Small intestine (tissue), 7 donors: ENCODE results near the gene FHIT. TPM values are rescaled to one million over a fixed set of nuclear protein-coding genes. Genes with fewer than 3 reads are reported as not detected.
"Not testable (repeated sequence)": the region's sequence is repeated elsewhere in the genome, so short reads cannot be mapped to it uniquely, and the experiment has no call there.

ENCODE experiments used
- DNase-seq, 2 donors: peaks; one replicate each; pipeline versions ENCODE4 v3.0.0 to v3.0.0-alpha.2; 2013
- FAIRE-seq: peaks from 2 replicates; lab custom pipeline; 2012; peaks lifted over from hg19 to GRCh38; lab: Jason Lieb, UNC
- H3K27ac ChIP-seq, 3 donors: one replicate each; pipeline ENCODE4 v1.5.1; 2013; ENCODE audit warnings: low read length in 2 of 3, mild to moderate bottlenecking in 2 of 3, control low read depth in 1 of 3, inconsistent platforms in 1 of 3, low read depth in 1 of 3, moderate library complexity in 1 of 3
- H3K27me3 ChIP-seq, 3 donors: one replicate each; pipeline ENCODE4 v1.6.1; 2013; ENCODE audit warnings: low read length in 3 of 3, inconsistent platforms in 1 of 3; ENCODE audit not compliant: control insufficient read depth in 3 of 3, insufficient read depth in 3 of 3
- H3K36me3 ChIP-seq, 3 donors: one replicate each; pipeline ENCODE4 v1.6.1; 2013; ENCODE audit warnings: low read length in 3 of 3, inconsistent platforms in 1 of 3, low read depth in 1 of 3, mild to moderate bottlenecking in 1 of 3, moderate library complexity in 1 of 3; ENCODE audit not compliant: control insufficient read depth in 3 of 3, insufficient read depth in 2 of 3
- H3K4me1 ChIP-seq, 3 donors: one replicate each; pipeline ENCODE4 v1.6.1; 2013; ENCODE audit warnings: low read length in 2 of 3, inconsistent platforms in 1 of 3, low read depth in 1 of 3, mild to moderate bottlenecking in 1 of 3, moderate library complexity in 1 of 3; ENCODE audit not compliant: control insufficient read depth in 3 of 3, insufficient read depth in 2 of 3
- H3K4me3 ChIP-seq, 3 donors: one replicate each; pipeline ENCODE4 v1.5.1; 2013; ENCODE audit warnings: low read length in 3 of 3, control low read depth in 1 of 3, inconsistent platforms in 1 of 3, low read depth in 1 of 3, mild to moderate bottlenecking in 1 of 3, moderate library complexity in 1 of 3
- H3K9me3 ChIP-seq, 2 donors: one replicate each; pipeline ENCODE4 v1.6.1; 2013; ENCODE audit warnings: low read depth in 1 of 2, low read length in 1 of 2; ENCODE audit not compliant: control insufficient read depth in 2 of 2, insufficient read depth in 1 of 2
- WGBS, 3 donors: extraction: QIAGEN DNeasy Blood & Tissue Kit; methylation state at CpG; one replicate each; pipeline ENCODE4 v1.1.7; 2013; 5-methylcytosine and 5-hydroxymethylcytosine counted together
- polyA plus RNA-seq, 4 donors: library from polyadenylated mRNA; stranded (reverse) in 3 of 4; unstranded in 1 of 4; fragments of 200-250 nt in 3 of 4; fragments of 120-200 nt in 1 of 4; gene quantifications; one replicate each; pipeline versions ENCODE4 v1.2.1 to v1.2.3, GENCODE V29; 2013
- donor health status: healthy with polysubstance abuse.
- donor health status: control.
- donor health status: control.
- donor health status: Bipolar disorder and iron deficiency.
- donor health status: healthy.

FHIT gene
- polyA plus RNA-seq, 4 donors, result 4.4 to 30.4 (median 7.0) TPM

- no peak for DNase-seq
- no peak for FAIRE-seq
- WGBS, 3 donors, result 81 to 95% (median 83%) methylated on average over 2 of the region's 2 CpGs
Observed at GRCh38 chr3:60549863-60550262, 701.4 kb downstream of the FHIT start.

DNA sequence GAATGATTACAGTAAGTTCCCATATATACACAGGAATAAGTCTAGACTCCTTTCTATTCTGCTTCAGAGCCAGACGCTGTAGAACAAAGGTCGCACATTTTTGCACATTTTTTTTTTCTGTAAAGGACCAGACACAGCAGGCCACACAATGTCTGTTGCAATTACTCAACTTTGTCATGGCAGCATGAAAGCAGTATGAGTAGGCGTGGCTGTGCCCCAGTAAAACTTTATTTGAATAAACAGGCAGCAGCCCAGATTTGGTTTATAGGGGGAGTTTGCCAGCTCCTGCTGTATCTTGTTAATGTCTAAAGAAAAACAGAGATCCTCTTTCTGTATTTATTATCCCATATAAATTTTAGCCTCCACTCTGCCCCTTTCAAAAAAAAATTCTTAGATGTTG is 708.3 kb downstream of the FHIT start:
- DNase-seq, result no peak
- no peaks in the 10 kb centered on the region for H3K9me3 ChIP-seq
- FAIRE-seq, result no peak
- H3K4me1 ChIP-seq, result no peaks in the 10 kb centered on the region
- WGBS, 3 donors, result 67 to 91% (median 84%) methylated on average over 3 of the region's 3 CpGs
- H3K27ac ChIP-seq, result no peak overlapping the region
- H3K4me3 ChIP-seq, result no peak overlapping the region
- no peaks in the 10 kb centered on the region for H3K27me3 ChIP-seq
- no peaks in the 10 kb centered on the region for H3K36me3 ChIP-seq

More at GRCh38 chr3:60549863-60550262, 701.4 kb downstream of the FHIT start:
- Histone ChIP-seq H3K27ac (no peak overlapping the region), H3K36me3 (no peaks in the 10 kb centered on the region), H3K27me3 (no peaks in the 10 kb centered on the region), H3K9me3 (no peaks in the 10 kb centered on the region), H3K4me1 (no peaks in the 10 kb centered on the region), H3K4me3 (no peak overlapping the region)

- not testable (repeated sequence) for H3K27me3 ChIP-seq, H3K36me3 ChIP-seq, DNase-seq, H3K4me1 ChIP-seq, FAIRE-seq, H3K9me3 ChIP-seq, H3K27ac ChIP-seq, H3K4me3 ChIP-seq
- WGBS, 3 donors, result 88 to 96% (median 94%) methylated on average over 2 of the region's 2 CpGs
Observed at GRCh38 chr3:60539394-60539793, 711.9 kb downstream of the FHIT start.

DNA sequence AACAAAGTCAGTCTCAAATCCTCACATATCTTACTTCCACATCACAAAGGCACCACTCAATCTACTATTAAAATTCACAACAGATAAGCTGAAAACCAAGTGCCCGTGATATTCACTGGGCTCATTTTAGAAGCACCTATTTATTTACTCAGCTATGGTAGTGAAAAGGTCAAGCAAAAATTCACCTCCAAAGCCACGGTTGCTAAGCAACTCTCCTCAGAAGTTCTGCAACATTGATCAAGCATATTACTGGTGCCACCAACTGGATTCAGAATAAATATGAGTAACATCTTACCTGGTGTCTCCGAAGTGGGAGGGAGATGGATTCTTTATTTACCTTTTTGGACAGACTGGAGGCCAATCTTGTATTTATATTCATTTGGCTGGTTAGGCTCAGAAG is 714.8 kb downstream of the FHIT start:
- WGBS, 3 donors, result 68 to 73% (median 70%) methylated on average over 3 of the region's 3 CpGs
- H3K27ac ChIP-seq, result no peak overlapping the region
- no peak for FAIRE-seq
- no peaks in the 10 kb centered on the region for H3K36me3 ChIP-seq
- H3K27me3 ChIP-seq, result no peaks in the 10 kb centered on the region
- H3K9me3 ChIP-seq, result no peaks in the 10 kb centered on the region
- DNase-seq, result peak in 1 of 2 donors; percentile 2
- H3K4me3 ChIP-seq, result no peak overlapping the region
- no peaks in the 10 kb centered on the region for H3K4me1 ChIP-seq

DNA sequence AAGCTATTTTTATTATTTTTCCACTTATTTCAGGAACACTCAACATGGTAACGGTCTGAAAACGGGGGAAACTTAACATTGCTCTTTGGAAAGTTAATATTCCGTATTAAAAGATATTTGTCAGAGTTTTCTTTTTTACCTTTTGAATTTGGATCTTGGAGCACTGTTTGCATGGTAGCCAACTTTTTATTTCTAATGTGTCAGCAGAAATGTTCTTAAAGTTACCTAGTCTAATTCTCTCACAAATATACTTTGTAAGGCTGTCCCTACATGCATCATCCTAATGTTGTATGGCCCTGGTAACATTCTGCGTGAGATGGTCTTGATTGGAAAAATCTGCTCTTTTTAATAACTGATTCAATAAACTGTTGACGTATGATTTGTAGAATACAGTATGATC is 719.5 kb downstream of the FHIT start:
- DNase-seq (no peak), FAIRE-seq (no peak)
- no peaks in the 10 kb centered on the region for H3K4me1 ChIP-seq
- H3K36me3 ChIP-seq, result no peaks in the 10 kb centered on the region
- H3K9me3 ChIP-seq, result no peaks in the 10 kb centered on the region
- no peak overlapping the region for H3K4me3 ChIP-seq
- no peak overlapping the region for H3K27ac ChIP-seq
- H3K27me3 ChIP-seq, result no peaks in the 10 kb centered on the region
- WGBS, 3 donors, result 91 to 97% (median 94%) methylated on average over 5 of the region's 5 CpGs

DNA sequence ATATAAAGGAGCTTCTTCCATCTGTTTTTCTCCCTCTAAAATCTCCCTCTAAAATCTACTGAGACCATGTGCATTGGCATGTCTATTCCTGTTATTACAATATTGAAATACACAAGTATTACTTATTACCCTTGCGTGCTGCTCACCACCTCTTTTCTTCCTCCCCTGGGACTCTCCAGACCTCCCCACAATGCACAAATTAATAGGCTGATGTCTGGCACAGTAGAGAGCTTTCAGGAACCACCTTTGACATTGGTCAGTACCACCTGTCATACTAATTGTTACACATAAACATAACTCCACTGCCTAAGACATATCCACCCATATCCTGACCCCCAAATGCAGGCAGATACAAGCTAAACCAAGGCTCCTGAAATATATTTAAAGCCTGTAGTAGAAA is 722.6 kb downstream of the FHIT start:
- WGBS, 3 donors, result 87 to 100% (median 95%) methylated on average over 1 of the region's 1 CpG

GRCh38 chr3:60523536-60523935 is 727.7 kb downstream of the FHIT start:
- Histone ChIP-seq H3K27me3 (no peaks in the 10 kb centered on the region), H3K27ac (no peak overlapping the region), H3K4me3 (no peak overlapping the region), H3K9me3 (peaks cover 0 to 4% of the 10 kb centered on the region in 2 donors), H3K4me1 (no peaks in the 10 kb centered on the region), H3K36me3 (no peaks in the 10 kb centered on the region)
- FAIRE-seq, result no peak
- 85 to 96% (median 85%) methylated on average over 2 of the region's 2 CpGs for WGBS, 3 donors
- no peak for DNase-seq

More for the DNA sequence above, 722.6 kb downstream of the FHIT start:
- H3K36me3 ChIP-seq, result no peaks in the 10 kb centered on the region
- no peak for DNase-seq
- H3K4me1 ChIP-seq, result no peaks in the 10 kb centered on the region
- H3K27ac ChIP-seq, result no peak overlapping the region
- H3K4me3 ChIP-seq, result no peak overlapping the region
- H3K27me3 ChIP-seq, result no peaks in the 10 kb centered on the region
- peaks cover 0 to 2% of the 10 kb centered on the region in 2 donors for H3K9me3 ChIP-seq
- no peak for FAIRE-seq

- Histone ChIP-seq H3K27me3 (no peaks in the 10 kb centered on the region), H3K4me3 (no peak overlapping the region), H3K36me3 (no peaks in the 10 kb centered on the region), H3K4me1 (no peaks in the 10 kb centered on the region), H3K9me3 (peaks cover 0 to 8% of the 10 kb centered on the region in 2 donors), H3K27ac (no peak overlapping the region)
- FAIRE-seq (no peak), DNase-seq (no peak)
- 87 to 93% (median 89%) methylated on average over 3 of the region's 3 CpGs for WGBS, 3 donors
Observed at GRCh38 chr3:60517134-60517533, 734.1 kb downstream of the FHIT start.

GRCh38 chr3:60514866-60515265 is 736.4 kb downstream of the FHIT start:
- Histone ChIP-seq H3K27ac (no peak overlapping the region), H3K4me1 (no peaks in the 10 kb centered on the region), H3K27me3 (no peaks in the 10 kb centered on the region), H3K9me3 (peaks cover 0 to 8% of the 10 kb centered on the region in 2 donors), H3K4me3 (no peak overlapping the region), H3K36me3 (no peaks in the 10 kb centered on the region)
- WGBS, 3 donors, result 73 to 95% (median 85%) methylated on average over 8 of the region's 8 CpGs
- FAIRE-seq, result no peak
- no peak for DNase-seq
